ENCODE results near the gene GLT8D2. TPM values are rescaled to one million over a fixed set of nuclear protein-coding genes. Genes with fewer than 3 reads are reported as not detected.

Gene GLT8D2
- polyA plus RNA-seq, 2 of the 4 experiments (the other 2 are of a cell fraction): 0.27 to 0.43 TPM

- WGBS (ENCODE audit: missing lambda C conversion rate): 46% methylated on average over 5 of the region's 5 CpGs
- CTCF ChIA-PET: interaction anchor here (1.6 to 1.8 kb wide), 2 partner anchors 13 to 15 kb away, joined by 3 to 6 read pairs; no protein-coding TSS in a partner anchor
- Histone ChIP-seq H3K4me3 (no peak overlapping the region), H3K27ac (no peak overlapping the region), H3K9me3 (peaks cover 13% of the 10 kb centered on the region), H3K4me2 (no peak overlapping the region), H3K4me1 (no peaks in the 10 kb centered on the region)
- DNase-seq (ENCODE audit: low read depth in 1 of 2, low spot score in 1 of 2) (no peak), ATAC-seq (no peak), FAIRE-seq (no peak)
- POLR2A ChIA-PET: interaction anchor here (1.2 kb wide), 1 partner anchor 97 kb away, joined by 4 read pairs; the partner anchor contains the start of gene HSP90B1
- TF ChIP-seq RCOR1 (IDR thresholded peaks at IDR 0.05; ENCODE audit: low read depth, low read length): no peak
- TF ChIP-seq KDM5A (IDR thresholded peaks at IDR 0.05): no peak
- no peak for TF ChIP-seq ZNF302 (CRISPR knock-in tag; IDR thresholded peaks at IDR 0.05)
- TF ChIP-seq JUNB (IDR thresholded peaks at IDR 0.05): no peak
- no peak for TF ChIP-seq EHMT2 (IDR thresholded peaks at IDR 0.05; ENCODE audit: low read depth)
- TF ChIP-seq FOSB (CRISPR knock-in tag; IDR thresholded peaks at IDR 0.05): no peak
- no peak for TF ChIP-seq ELK1 (IDR thresholded peaks at IDR 0.05; ENCODE audit: low read depth, low read length)
- no peak for TF ChIP-seq GATA3 (IDR thresholded peaks at IDR 0.05; ENCODE audit: borderline replicate concordance)
- TF ChIP-seq PHF8 (IDR thresholded peaks at IDR 0.05; ENCODE audit: borderline replicate concordance, low read depth): no peak
- no peak for TF ChIP-seq EHF (CRISPR knock-in tag; IDR thresholded peaks at IDR 0.05)
- TF ChIP-seq ATOH8 (CRISPR knock-in tag; IDR thresholded peaks at IDR 0.05; ENCODE audit: low read depth): no peak
- TF ChIP-seq MAZ (IDR thresholded peaks at IDR 0.05; ENCODE audit: borderline replicate concordance, low read depth, low read length): no peak
- TF ChIP-seq RARB (CRISPR knock-in tag; IDR thresholded peaks at IDR 0.05): no peak
- TF ChIP-seq JUN (IDR thresholded peaks at IDR 0.05): no peak
- TF ChIP-seq MAX (IDR thresholded peaks at IDR 0.05): no peak
- no peak for TF ChIP-seq KDM1A (IDR thresholded peaks at IDR 0.05; ENCODE audit: low read depth)
- TF ChIP-seq RAD21 (conservative IDR thresholded peaks at IDR 0.05 in 1 of 2, IDR thresholded peaks at IDR 0.05 in 1 of 2): no peak
- no peak for TF ChIP-seq POLR2A (IDR thresholded peaks at IDR 0.05; ENCODE audit: low read length)
- TF ChIP-seq RFX5 (IDR thresholded peaks at IDR 0.05): no peak
- no peak for TF ChIP-seq REST (IDR thresholded peaks at IDR 0.05)
These were observed 23.0 kb downstream of the GLT8D2 start for GRCh38 chr12:104026841-104027599.

GRCh38 chr12:104025771-104026170, 24.2 kb downstream of the GLT8D2 start:
- H3K9me3 ChIP-seq: peaks cover 13% of the 10 kb centered on the region
- no peak overlapping the region for H3K4me2 ChIP-seq
- FAIRE-seq: no peak
- 83% methylated on average over 2 of the region's 2 CpGs for WGBS (ENCODE audit: missing lambda C conversion rate)
- no peaks in the 10 kb centered on the region for H3K4me1 ChIP-seq
- no peak for DNase-seq (ENCODE audit: low read depth in 1 of 2, low spot score in 1 of 2)
- no peak overlapping the region for H3K4me3 ChIP-seq
- ATAC-seq: no peak
- ChIA-PET POLR2A (no interaction called here), CTCF (interaction anchor here (0.6 kb wide), 1 partner anchor 11 kb away, joined by 3 read pairs; no protein-coding TSS in a partner anchor)
- no peak overlapping the region for H3K27ac ChIP-seq
- TF ChIP-seq ELK1 (IDR thresholded peaks at IDR 0.05; ENCODE audit: low read depth, low read length) (no peak), CHD2 (IDR thresholded peaks at IDR 0.05; ENCODE audit: low read length, partially characterized antibody) (no peak), CBX2 (IDR thresholded peaks at IDR 0.05; ENCODE audit: borderline replicate concordance, low read depth) (no peak), HMGXB4 (CRISPR knock-in tag; IDR thresholded peaks at IDR 0.05; ENCODE audit: borderline replicate concordance) (no peak), TP53 (CRISPR knock-in tag; IDR thresholded peaks at IDR 0.05) (no peak), ESRRA (IDR thresholded peaks at IDR 0.05; ENCODE audit: borderline replicate concordance, low read length) (no peak), BHLHE40 (IDR thresholded peaks at IDR 0.05; ENCODE audit: low read depth, low read length) (no peak), TFCP2L1 (CRISPR knock-in tag; IDR thresholded peaks at IDR 0.05) (no peak), CHD4 (IDR thresholded peaks at IDR 0.05; ENCODE audit: borderline replicate concordance) (no peak), SMC3 (IDR thresholded peaks at IDR 0.05) (no peak), MAFK (IDR thresholded peaks at IDR 0.05; ENCODE audit: partially characterized antibody) (no peak)
